GM21390 (cell line): ENCODE results near the gene EPHA6.
"Not testable (repeated sequence)": the region's sequence is repeated elsewhere in the genome, so short reads cannot be mapped to it uniquely, and the experiment has no call there.

Experiments
- ATAC-seq: cut with Tn5 transposase; IDR thresholded peaks from one replicate; pipeline ENCODE4 v1.9.1; 2021; ENCODE audit not compliant: unreplicated experiment

Gene EPHA6

GRCh38 chr3:96900566-96900965, 86.2 kb downstream of the EPHA6 start:
- no peak for ATAC-seq

GRCh38 chr3:96915445-96915844, 101.1 kb downstream of the EPHA6 start:
- ATAC-seq, result no peak

GRCh38 chr3:96931119-96931862, 116.9 kb downstream of the EPHA6 start:
- ATAC-seq, result no peak

GRCh38 chr3:96942131-96942530, 127.7 kb downstream of the EPHA6 start:
- not testable (repeated sequence) for ATAC-seq

- no peak for ATAC-seq
These were observed 144.5 kb downstream of the EPHA6 start for GRCh38 chr3:96958856-96959255.

- no peak for ATAC-seq
These were observed 145.1 kb downstream of the EPHA6 start for GRCh38 chr3:96959474-96959873.

- no peak for ATAC-seq
These were observed 145.7 kb downstream of the EPHA6 start for GRCh38 chr3:96959901-96960641.

- ATAC-seq, result no peak
These were observed 146.4 kb downstream of the EPHA6 start for GRCh38 chr3:96960661-96961330.

GRCh38 chr3:96961576-96961975, 147.2 kb downstream of the EPHA6 start:
- no peak for ATAC-seq

GRCh38 chr3:96966181-96966929, 152.0 kb downstream of the EPHA6 start:
- ATAC-seq, result no peak

GRCh38 chr3:96970211-96970610, 155.8 kb downstream of the EPHA6 start:
- ATAC-seq, result no peak

GRCh38 chr3:96977671-96978070, 163.3 kb downstream of the EPHA6 start:
- ATAC-seq, result no peak

- not testable (repeated sequence) for ATAC-seq
These were observed 169.3 kb downstream of the EPHA6 start for GRCh38 chr3:96983716-96984115.

- no peak for ATAC-seq
These were observed 171.8 kb downstream of the EPHA6 start for GRCh38 chr3:96986241-96986640.

GRCh38 chr3:96991231-96991630, 176.8 kb downstream of the EPHA6 start:
- ATAC-seq, result no peak

- ATAC-seq, result no peak
These were observed 177.5 kb downstream of the EPHA6 start for GRCh38 chr3:96991800-96992365.

GRCh38 chr3:96994988-96995387, 180.6 kb downstream of the EPHA6 start:
- no peak for ATAC-seq

- ATAC-seq, result no peak
These were observed 181.6 kb downstream of the EPHA6 start for GRCh38 chr3:96996009-96996408.

- no peak for ATAC-seq
These were observed 187.2 kb downstream of the EPHA6 start for GRCh38 chr3:97001611-97002010.

GRCh38 chr3:97009427-97010019, 195.1 kb downstream of the EPHA6 start:
- no peak for ATAC-seq
